Fibroblast of skin of abdomen (primary cell): Measurements from ENCODE around the gene UBE2S.

Experiments
- DNase-seq: peaks from one replicate; pipeline ENCODE4 v3.0.0-alpha.2; 2013

The UBE2S gene

DNA sequence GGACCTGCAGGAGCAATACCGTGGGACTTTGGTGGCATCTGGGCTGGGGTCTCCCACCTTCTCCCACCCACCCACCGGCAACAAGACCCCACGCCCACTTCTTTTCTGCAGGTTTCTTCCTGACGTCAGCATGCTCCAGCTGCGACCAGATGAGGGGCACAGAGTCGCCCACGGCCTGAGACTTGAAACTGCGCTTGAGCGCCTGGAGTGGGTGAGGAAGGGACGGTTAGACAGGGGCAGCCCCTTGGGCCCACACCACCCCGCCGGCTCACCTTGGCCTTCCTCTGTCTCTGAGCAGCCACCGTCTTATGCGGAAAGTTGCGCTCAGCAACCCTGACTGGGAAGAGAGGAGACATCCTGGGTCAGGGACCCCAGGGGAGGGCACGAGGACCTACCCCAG, 46.7 kb downstream of the UBE2S start:
- DNase-seq, result no peak

DNA sequence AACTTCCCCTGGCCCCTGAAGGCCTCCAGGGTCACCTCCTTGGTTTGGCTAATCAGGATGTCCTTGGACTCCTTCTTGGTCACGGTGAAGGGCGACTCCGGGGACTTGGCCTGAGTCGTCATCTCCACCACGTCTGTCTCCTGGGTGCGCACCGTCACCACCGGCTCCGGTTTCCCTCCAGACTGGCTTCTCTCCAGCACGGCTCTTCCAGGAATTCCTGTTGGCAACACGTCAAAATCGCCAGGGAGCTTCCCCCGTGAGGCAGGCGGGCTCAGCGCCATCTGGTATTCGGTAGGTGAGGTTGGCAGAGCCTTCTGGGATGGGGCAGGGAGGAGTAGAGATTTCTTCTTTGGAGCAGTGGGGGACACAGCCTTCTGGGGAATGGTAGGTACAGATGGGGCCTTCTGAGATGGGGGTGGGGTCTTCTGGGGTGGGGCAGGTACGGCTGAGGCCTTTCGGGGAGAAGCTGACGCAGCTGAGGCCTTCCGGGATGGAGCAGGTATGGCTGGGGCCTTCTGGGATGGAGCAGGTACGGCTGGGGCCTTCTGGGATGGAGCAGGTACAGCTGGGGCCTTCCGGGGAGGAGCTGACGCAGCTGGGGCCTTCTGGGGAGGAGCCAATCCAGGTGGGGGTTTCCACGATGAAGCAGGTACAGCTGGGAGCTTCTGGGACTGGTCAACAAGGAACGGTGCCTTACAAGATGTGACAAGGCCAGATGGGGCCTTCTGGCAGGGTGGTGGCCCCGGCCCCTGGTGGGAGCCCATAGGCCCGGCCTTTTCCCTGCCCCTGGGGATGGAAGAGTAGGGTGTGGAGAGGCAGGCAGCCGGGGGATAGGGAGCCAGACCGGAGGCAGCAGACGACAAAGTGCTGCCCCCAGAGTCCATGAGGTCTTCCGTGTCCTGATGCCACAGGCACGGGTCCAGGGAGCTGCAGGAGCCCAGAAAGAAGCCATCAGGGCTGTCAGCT, 48.4 kb downstream of the UBE2S start:
- no peak for DNase-seq

DNA sequence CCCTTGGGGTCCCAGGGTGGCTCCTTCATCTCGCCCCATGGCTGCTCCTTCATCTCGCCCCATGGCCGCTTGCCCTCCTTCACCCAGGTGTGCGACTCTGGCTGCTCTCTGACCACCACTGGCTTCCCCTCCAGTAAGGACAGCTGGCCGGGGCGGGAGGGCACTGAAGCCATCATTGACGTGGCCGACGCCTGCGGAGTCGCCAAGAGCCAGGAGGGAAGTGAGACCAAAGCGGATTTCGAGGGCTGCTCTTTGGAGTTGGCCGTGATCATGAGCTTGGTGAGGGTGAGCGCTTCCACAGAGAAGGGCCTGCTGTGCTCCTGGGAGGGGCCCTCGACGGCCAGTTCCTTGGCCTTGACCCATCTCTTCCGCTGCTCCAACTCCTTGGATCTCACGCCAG, 49.1 kb downstream of the UBE2S start:
- no peak for DNase-seq

DNA sequence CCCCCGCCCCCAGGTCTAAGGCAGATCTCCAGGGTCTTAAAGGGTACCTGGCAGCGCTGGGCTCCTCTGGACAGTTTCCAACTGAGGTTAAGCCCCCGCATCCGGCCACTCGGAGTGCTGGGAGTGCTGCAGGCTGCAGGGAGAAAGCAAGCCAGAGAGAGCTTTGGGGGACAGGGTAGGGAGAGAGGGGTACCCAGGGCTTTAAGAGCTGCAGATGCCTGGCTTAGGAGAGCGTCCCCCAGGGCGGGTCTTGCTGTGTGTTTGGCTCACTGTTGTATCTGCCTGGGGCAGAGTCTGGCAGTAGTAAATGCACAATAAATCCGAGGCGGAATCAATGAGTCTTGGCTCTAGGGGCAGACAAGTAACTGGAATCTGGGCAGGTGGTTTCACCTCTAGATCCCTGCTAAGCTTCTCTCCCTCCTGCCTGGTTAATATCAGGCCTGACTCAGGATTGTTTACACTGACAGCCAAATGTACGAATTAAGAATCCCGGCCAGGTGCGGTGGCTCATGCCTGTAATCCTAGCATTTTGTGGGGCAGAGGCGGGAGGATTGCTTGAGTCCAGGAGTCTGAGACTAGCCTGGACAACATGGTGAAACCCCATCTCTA, 52.3 kb downstream of the UBE2S start:
- no peak for DNase-seq

DNA sequence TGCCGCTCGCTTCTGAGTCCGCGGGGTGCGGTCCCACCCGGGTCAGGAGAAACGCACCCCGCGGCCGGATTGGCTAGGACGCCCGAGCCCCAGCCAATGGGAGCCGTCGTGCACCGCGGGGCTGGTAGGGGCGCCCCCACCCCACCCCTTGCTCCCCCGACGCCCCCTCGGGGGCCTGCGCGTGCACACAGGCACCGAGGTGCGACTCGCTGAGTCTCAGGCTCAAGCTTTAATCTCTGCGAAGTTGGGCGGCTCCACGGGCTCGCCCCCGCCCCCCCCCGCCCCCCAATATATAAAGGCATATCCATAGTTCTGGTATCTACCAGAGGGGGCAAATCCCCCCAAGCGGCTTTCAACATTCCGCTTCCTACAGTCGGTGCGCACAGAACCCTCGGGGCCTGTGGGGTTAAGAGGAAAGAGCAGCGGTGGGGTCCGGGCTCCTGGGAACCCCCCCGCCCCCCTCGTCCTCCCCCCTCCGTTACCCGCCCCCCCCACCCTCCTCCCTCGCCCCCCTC, 52.8 kb downstream of the UBE2S start, which contains the start of gene COX6B2:
Gene COX6B2 (minus strand): TSS at position 22 of the 515 bp plus-strand sequence. CDS start 198 bp downstream, outside the sequence.
- DNase-seq, result no peak

DNA sequence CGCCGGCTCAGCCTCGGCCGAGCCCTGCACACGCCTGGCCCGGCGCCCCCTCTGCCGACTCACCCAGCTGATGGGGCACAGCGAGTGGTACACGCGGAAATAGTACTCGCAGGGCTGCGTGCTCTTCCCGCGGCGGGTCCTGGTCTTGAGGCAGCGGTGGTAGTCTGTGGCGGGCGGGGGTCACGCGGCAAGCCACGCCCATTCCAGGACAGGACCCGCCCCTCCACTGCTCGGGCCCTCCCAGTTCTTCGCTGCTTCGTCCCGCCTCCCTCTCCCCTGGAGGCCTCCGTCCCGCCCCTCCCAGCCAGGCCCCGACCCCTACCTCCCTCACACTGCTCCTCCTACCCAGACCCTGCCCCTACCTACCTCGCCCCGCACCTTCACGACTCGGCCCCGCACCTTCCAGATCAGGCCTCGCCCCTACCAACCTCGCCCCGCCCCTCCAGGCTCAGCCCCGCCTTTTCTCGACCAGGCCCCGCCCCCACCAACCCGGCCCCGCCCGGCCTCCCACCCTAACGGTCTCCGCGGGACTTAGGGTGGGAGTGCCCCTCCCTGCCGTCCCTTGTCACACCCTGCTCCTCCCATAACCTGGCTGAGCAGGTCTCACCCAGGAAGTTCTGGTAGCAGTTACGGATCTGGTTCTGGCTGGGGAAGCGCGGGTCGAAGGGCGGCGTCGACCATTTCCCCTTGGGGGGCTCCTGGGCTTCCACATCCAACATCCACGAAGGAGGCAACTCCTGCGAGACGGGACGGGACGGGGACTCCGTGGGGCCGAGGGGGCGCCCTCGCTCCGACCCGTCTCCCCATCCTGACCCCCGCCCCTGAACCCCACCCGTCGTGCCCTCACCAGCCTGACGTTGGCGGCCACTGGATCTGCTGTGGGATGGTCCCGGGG, 53.5 kb downstream of the UBE2S start:
- DNase-seq, result peak; percentile 50

DNA sequence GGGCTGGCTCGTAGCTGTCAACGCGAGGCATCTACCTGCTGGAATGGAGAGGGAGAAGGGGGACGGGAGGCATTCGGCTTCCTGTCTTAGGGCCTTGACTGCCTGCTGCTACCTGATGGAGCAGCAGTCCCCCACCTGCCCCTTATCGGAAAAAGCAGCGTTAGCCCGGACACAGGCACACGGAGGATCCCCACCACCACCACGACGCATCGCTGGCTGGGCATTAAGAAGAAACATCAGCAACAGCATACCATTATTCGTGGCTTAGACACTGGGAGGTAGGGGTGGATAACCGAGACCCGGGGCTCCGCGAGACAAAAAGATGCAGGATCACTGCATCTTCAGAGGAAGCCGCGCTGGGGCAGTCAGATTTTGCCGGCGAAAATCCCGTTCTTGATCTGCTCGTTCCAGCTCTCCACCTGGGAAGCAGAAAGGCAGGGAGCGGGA, 54.2 kb downstream of the UBE2S start:
- no peak for DNase-seq

DNA sequence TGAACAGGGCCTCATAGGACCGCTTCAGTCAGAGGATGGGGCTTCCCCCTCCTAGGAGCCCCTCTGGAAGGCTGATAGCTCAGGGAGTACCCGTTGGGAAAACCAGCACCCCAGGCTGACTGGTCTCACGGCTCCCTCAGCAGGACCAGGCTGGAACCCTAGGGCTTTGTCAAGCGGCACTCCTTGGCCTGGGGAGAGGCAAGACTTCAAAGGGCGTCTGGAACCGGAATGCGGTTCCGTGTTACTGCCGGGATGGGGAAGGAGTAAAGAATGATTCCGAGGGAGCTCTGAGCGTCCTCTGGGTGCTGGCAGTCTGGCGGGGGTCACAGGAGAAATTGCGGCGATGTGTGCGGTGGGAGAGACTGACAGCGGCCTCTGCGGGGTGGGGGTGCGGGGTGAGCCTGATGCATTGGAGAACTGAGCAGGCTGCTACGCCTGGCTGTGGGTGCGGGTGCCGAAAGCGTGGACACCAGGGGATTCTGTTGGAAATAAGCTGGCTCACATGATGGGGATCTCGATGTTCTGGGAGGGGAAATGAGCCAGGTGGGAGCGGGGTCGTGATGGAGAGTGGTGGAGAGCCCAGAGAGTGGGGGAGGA, 54.9 kb downstream of the UBE2S start:
- no peak for DNase-seq

DNA sequence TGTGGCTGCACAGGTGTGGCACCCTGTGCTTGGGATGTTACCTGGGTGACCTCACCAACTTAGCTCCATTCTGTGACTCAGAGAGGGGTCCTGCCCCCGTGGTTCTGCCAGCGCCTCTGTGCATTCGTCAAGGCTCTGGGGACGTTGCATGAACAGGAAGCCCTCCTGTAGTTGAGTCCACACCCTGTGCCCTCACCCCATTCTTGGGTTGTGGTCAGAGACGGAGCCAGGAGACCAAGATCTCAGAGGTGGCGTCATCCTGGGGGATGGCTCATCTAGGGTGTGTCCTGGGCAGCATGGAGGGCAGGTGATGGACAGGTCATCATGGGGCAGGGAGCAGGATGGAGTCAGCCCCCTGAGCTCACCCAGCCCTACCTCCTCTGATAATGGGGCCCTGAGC, 55.5 kb downstream of the UBE2S start:
- DNase-seq, result no peak

DNA sequence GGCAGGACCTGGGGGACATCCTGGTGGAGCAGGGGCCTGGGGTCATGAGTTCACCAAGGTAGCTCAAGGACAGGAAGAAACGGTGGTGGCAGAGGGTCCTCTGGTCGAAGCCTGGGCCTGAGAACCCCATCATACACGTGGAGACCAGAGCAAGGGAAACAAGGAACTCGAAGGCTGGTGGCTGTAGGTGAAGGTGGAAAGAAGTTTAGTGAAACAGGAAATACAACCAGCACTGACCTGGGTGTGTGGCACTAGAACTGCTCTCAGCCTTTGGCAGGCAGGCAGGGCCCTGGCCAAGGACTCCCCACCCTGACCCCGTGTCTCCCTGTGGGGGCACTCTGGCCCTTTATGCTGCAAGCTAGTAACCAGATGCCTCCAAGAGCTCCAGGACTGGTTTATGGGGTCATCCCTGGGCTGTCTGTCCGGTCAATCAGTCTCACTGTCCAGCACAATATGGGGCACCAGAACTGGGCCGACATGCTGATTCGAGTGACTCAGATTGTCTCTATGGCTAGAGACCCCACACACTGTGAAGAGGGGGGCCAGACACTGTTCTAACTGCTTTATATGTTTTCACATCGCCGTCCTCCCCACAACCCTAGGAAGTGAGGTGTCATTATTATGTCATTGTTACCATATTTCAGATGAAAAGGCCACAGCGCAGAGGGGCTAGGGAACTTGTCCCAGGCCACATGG, 56.8 kb downstream of the UBE2S start:
- DNase-seq, result no peak
